Keratinocyte (primary cell): Measurements from ENCODE around the gene PDIA2. TPM values are rescaled to one million over a fixed set of nuclear protein-coding genes. Genes with fewer than 3 reads are reported as not detected.

Experiments
- DNase-seq: peaks from one replicate; pipeline ENCODE4 v3.0.0-alpha.2; 2011; ENCODE audit warnings: low read depth, missing footprints, low spot score
- FAIRE-seq: peaks from 2 replicates; lab custom pipeline; 2011; peaks lifted over from hg19 to GRCh38; lab: Jason Lieb, UNC
- H2AFZ ChIP-seq: 2 replicates; pipeline ENCODE4 v1.6.0; 2012; ENCODE audit warnings: low read length, control low read depth, inconsistent platforms; ENCODE audit not compliant: control insufficient read depth
- H3K27ac ChIP-seq: 2 replicates; pipeline ENCODE4 v1.5.1; 2011; ENCODE audit warnings: low read length; ENCODE audit not compliant: control insufficient read depth, insufficient read depth
- H3K27me3 ChIP-seq: 3 replicates; pipeline ENCODE4 v1.6.0; 2011; ENCODE audit warnings: low read length; ENCODE audit not compliant: control insufficient read depth, insufficient read depth; ENCODE audit errors: extremely low read depth
- H3K36me3 ChIP-seq, 2 experiments: 2 replicates in 1 of 2; 3 replicates in 1 of 2; pipeline ENCODE4 v1.5.1; 2011; ENCODE audit warnings: low read length in 2 of 2, mild to moderate bottlenecking in 1 of 2; ENCODE audit not compliant: control insufficient read depth in 2 of 2, insufficient read depth in 2 of 2; ENCODE audit errors: extremely low read depth in 1 of 2
- H3K4me1 ChIP-seq: 3 replicates; pipeline ENCODE4 v1.5.1; 2011; ENCODE audit warnings: low read length; ENCODE audit not compliant: control insufficient read depth, insufficient read depth; ENCODE audit errors: extremely low read depth
- H3K4me2 ChIP-seq: 3 replicates; pipeline ENCODE4 v1.6.0; 2011; ENCODE audit warnings: low read depth, low read length; ENCODE audit not compliant: control insufficient read depth, insufficient read depth; ENCODE audit errors: extremely low read depth
- H3K4me3 ChIP-seq, 3 experiments: fragments of 200-600 bp in 1 of 3; sonication (generic) in 1 of 3; 2 replicates in 2 of 3; 3 replicates in 1 of 3; pipeline ENCODE4 v1.5.1; 2011 to 2016; ENCODE audit warnings: low read length in 3 of 3, mild to moderate bottlenecking in 3 of 3, control low read depth in 2 of 3, inconsistent platforms in 1 of 3, low read depth in 1 of 3, mixed read lengths in 1 of 3, mixed run types in 1 of 3, moderate library complexity in 1 of 3; ENCODE audit not compliant: control insufficient read depth in 2 of 3, insufficient read depth in 2 of 3; ENCODE audit errors: extremely low read depth in 1 of 3
- H3K79me2 ChIP-seq: 2 replicates; pipeline ENCODE4 v1.6.0; 2012; ENCODE audit warnings: low read length; ENCODE audit not compliant: control insufficient read depth, insufficient read depth
- H3K9ac ChIP-seq: 3 replicates; pipeline ENCODE4 v1.6.0; 2011; ENCODE audit warnings: low read length; ENCODE audit not compliant: control insufficient read depth, insufficient read depth; ENCODE audit errors: extremely low read depth
- H3K9me1 ChIP-seq: 3 replicates; pipeline ENCODE4 v1.6.0; 2011; ENCODE audit warnings: low read length; ENCODE audit not compliant: control insufficient read depth, insufficient read depth; ENCODE audit errors: extremely low read depth
- H3K9me3 ChIP-seq: 2 replicates; pipeline ENCODE4 v1.5.1; 2012; ENCODE audit warnings: low read depth, low read length; ENCODE audit not compliant: control insufficient read depth
- H4K20me1 ChIP-seq: 3 replicates; pipeline ENCODE4 v1.6.0; 2011; ENCODE audit warnings: low read length; ENCODE audit not compliant: control insufficient read depth, insufficient read depth; ENCODE audit errors: extremely low read depth
- CTCF ChIP-seq, 3 experiments: IDR thresholded peaks in 1 of 3; conservative IDR thresholded peaks in 1 of 3; optimal IDR thresholded peaks in 1 of 3; 2 replicates in 2 of 3; 3 replicates in 1 of 3; pipeline versions ENCODE3 to v1.5.1; 2011; ENCODE audit warnings: low read length in 3 of 3, mild to moderate bottlenecking in 3 of 3, moderate library complexity in 2 of 3, control low read depth in 1 of 3, inconsistent platforms in 1 of 3; ENCODE audit not compliant: insufficient read depth in 2 of 3; ENCODE audit errors: extremely low read depth in 1 of 3
- EZH2 ChIP-seq: IDR thresholded peaks from one replicate; pipeline ENCODE4 v1.6.1; 2012; ENCODE audit warnings: inconsistent platforms, mild to moderate bottlenecking, low read length, moderate library complexity
- dilution Hi-C: fragments of 300-500 bp; cut with MboI; formaldehyde crosslinking; loops from one replicate; pipeline ENCODE4 v1.7.0; 2020; ENCODE audit warnings: low sequenced_read_pairs; ENCODE audit not compliant: extremely low pct_ligation_motif_present
- polyA plus RNA-seq, 5 experiments: library from polyadenylated mRNA; depleted of rRNA in 3 of 5; stranded (reverse) in 3 of 5; stranded (forward) in 1 of 5; unstranded in 1 of 5; fragments of >200 nt; gene quantifications; 1 replicate in 1 of 5; 2 replicates in 3 of 5; 3 replicates in 1 of 5; pipeline versions ENCODE4 v1.2.1 to v1.2.3, GENCODE V29; 2011 to 2012; ENCODE audit warnings: missing spikeins in 2 of 5, low read depth in 1 of 5, low replicate concordance in 1 of 5

The PDIA2 gene
- polyA plus RNA-seq, 1 donor (not counting 4 experiments of a cell fraction or from before 2014, with no cell fraction given), result 0.42 TPM

- no peaks in the 10 kb centered on the region for H3K79me2 ChIP-seq
- no peaks in the 10 kb centered on the region for H4K20me1 ChIP-seq
- no peak overlapping the region for H2AFZ ChIP-seq
- H3K9me1 ChIP-seq, result no peaks in the 10 kb centered on the region
- no peaks in the 10 kb centered on the region for H3K9me3 ChIP-seq
- no peak for TF ChIP-seq CTCF (optimal IDR thresholded peaks at IDR 0.05 in 1 of 3, IDR thresholded peaks at IDR 0.05 in 1 of 3, conservative IDR thresholded peaks at IDR 0.05 in 1 of 3; ENCODE audit: extremely low read depth in 1 of 3, insufficient read depth in 2 of 3, low read length in 3 of 3)
- no peak for TF ChIP-seq EZH2
- H3K27ac ChIP-seq, result no peak overlapping the region
- no peak overlapping the region for H3K4me2 ChIP-seq
- DNase-seq (no peak), FAIRE-seq (no peak)
- no peaks in the 10 kb centered on the region for H3K4me1 ChIP-seq
- no peaks in the 10 kb centered on the region for H3K27me3 ChIP-seq
- dilution Hi-C loops, result no loop called here
- peaks cover 8 to 34% of the 10 kb centered on the region in 2 experiments for H3K36me3 ChIP-seq
- no peak overlapping the region for H3K9ac ChIP-seq
- H3K4me3 ChIP-seq, result no peak overlapping the region
These were observed 6.5 kb downstream of the PDIA2 start for GRCh38 chr16:289395-289997.

GRCh38 chr16:290015-290680, 7.2 kb downstream of the PDIA2 start:
- no peak overlapping the region for H3K27ac ChIP-seq
- DNase-seq (no peak), FAIRE-seq (no peak)
- H3K27me3 ChIP-seq, result no peaks in the 10 kb centered on the region
- no peak overlapping the region for H3K4me2 ChIP-seq
- dilution Hi-C loops, result no loop called here
- H3K4me1 ChIP-seq, result no peaks in the 10 kb centered on the region
- H3K9ac ChIP-seq, result no peak overlapping the region
- H2AFZ ChIP-seq, result no peak overlapping the region
- no peaks in the 10 kb centered on the region for H3K9me1 ChIP-seq
- H3K79me2 ChIP-seq, result no peaks in the 10 kb centered on the region
- TF ChIP-seq EZH2 (no peak), CTCF (optimal IDR thresholded peaks at IDR 0.05 in 1 of 3, IDR thresholded peaks at IDR 0.05 in 1 of 3, conservative IDR thresholded peaks at IDR 0.05 in 1 of 3; ENCODE audit: extremely low read depth in 1 of 3, insufficient read depth in 2 of 3, low read length in 3 of 3) (no peak)
- no peaks in the 10 kb centered on the region for H4K20me1 ChIP-seq
- H3K9me3 ChIP-seq, result no peaks in the 10 kb centered on the region
- peaks cover 8 to 34% of the 10 kb centered on the region in 2 experiments for H3K36me3 ChIP-seq
- no peak overlapping the region for H3K4me3 ChIP-seq
